KMS-11 (cell line): ENCODE measurements around the gene TPD52L2.
"Not testable (repeated sequence)": the region's sequence is repeated elsewhere in the genome, so short reads cannot be mapped to it uniquely, and the experiment has no call there.

Source experiments
- H2AFZ ChIP-seq: fragments of 200-600 bp; sonication (generic); 2 replicates; pipeline ENCODE4 v1.6.1; 2016; ENCODE audit warnings: antibody characterized with exemption, mixed run types, low read depth
- H3K27ac ChIP-seq: fragments of 200-600 bp; sonication (generic); 2 replicates; pipeline ENCODE4 v1.6.1; 2016; ENCODE audit warnings: mild to moderate bottlenecking, mixed run types
- H3K27me3 ChIP-seq: fragments of 200-600 bp; sonication (generic); 2 replicates; pipeline ENCODE4 v1.6.1; 2017; ENCODE audit warnings: mild to moderate bottlenecking, low read depth, mixed run types, moderate library complexity; ENCODE audit not compliant: insufficient read depth
- H3K36me3 ChIP-seq: fragments of 200-600 bp; sonication (generic); 2 replicates; pipeline ENCODE4 v1.6.1; 2017; ENCODE audit warnings: mild to moderate bottlenecking, mixed run types; ENCODE audit not compliant: insufficient read depth
- H3K4me1 ChIP-seq: fragments of 200-600 bp; sonication (generic); 2 replicates; pipeline ENCODE4 v1.6.1; 2016; ENCODE audit warnings: mild to moderate bottlenecking, low read depth, mixed run types; ENCODE audit not compliant: poor library complexity, severe bottlenecking
- H3K4me2 ChIP-seq: fragments of 200-600 bp; sonication (generic); 2 replicates; pipeline ENCODE4 v1.7.0; 2016; ENCODE audit warnings: mild to moderate bottlenecking, mixed run types
- H3K4me3 ChIP-seq: fragments of 200-600 bp; sonication (generic); IDR thresholded peaks from 2 replicates; pipeline ENCODE4 v1.6.1; 2017; ENCODE audit warnings: low read depth, low read length, mixed read lengths; ENCODE audit not compliant: insufficient read depth
- H3K79me2 ChIP-seq: fragments of 200-600 bp; sonication (generic); 2 replicates; pipeline ENCODE4 v1.6.1; 2016; ENCODE audit warnings: low read depth, mixed run types; ENCODE audit not compliant: insufficient read depth
- H3K9ac ChIP-seq: fragments of 200-600 bp; sonication (generic); 2 replicates; pipeline ENCODE4 v1.6.1; 2016; ENCODE audit warnings: mild to moderate bottlenecking, mixed run types
- H4K20me1 ChIP-seq: fragments of 200-600 bp; sonication (generic); 2 replicates; pipeline ENCODE4 v1.6.1; 2016; ENCODE audit warnings: mild to moderate bottlenecking, mixed run types; ENCODE audit not compliant: insufficient read depth
- CTCF ChIP-seq: fragments of 200-600 bp; sonication (generic); conservative IDR thresholded peaks from 2 replicates; pipeline ENCODE4 v1.6.1; 2017; ENCODE audit warnings: low read depth, mild to moderate bottlenecking, antibody characterized with exemption, low read length, moderate library complexity, mixed read lengths

The TPD52L2 gene

GRCh38 chr20:63876489-63877036, 11.5 kb downstream of the TPD52L2 start:
- Histone ChIP-seq H3K4me1 (no peaks in the 10 kb centered on the region), H3K27ac (no peak overlapping the region), H4K20me1 (no peaks in the 10 kb centered on the region)

GRCh38 chr20:63877755-63878470, 12.8 kb downstream of the TPD52L2 start:
- TF ChIP-seq CTCF = no peak
- Histone ChIP-seq H3K4me1 (no peaks in the 10 kb centered on the region), H3K27ac (no peak overlapping the region), H4K20me1 (no peaks in the 10 kb centered on the region), H3K36me3 (peaks cover 7% of the 10 kb centered on the region; the same call in 1 of the 2 replicates), H3K4me3 (no peak overlapping the region), H3K27me3 (no peaks in the 10 kb centered on the region), H3K79me2 (peaks cover 1% of the 10 kb centered on the region; the same call in 1 of the 2 replicates), H3K9ac (no peak overlapping the region), H2AFZ (no peak overlapping the region), H3K4me2 (no peak overlapping the region)

More at GRCh38 chr20:63876489-63877036, 11.5 kb downstream of the TPD52L2 start:
- Histone ChIP-seq H3K9ac (no peak overlapping the region), H3K79me2 (peaks cover 4% of the 10 kb centered on the region; the same call in 1 of the 2 replicates), H3K27me3 (no peaks in the 10 kb centered on the region), H3K4me3 (no peak overlapping the region), H3K36me3 (peaks cover 7% of the 10 kb centered on the region; the same call in 1 of the 2 replicates), H3K4me2 (no peak overlapping the region), H2AFZ (no peak overlapping the region)
- TF ChIP-seq CTCF = no peak

DNA sequence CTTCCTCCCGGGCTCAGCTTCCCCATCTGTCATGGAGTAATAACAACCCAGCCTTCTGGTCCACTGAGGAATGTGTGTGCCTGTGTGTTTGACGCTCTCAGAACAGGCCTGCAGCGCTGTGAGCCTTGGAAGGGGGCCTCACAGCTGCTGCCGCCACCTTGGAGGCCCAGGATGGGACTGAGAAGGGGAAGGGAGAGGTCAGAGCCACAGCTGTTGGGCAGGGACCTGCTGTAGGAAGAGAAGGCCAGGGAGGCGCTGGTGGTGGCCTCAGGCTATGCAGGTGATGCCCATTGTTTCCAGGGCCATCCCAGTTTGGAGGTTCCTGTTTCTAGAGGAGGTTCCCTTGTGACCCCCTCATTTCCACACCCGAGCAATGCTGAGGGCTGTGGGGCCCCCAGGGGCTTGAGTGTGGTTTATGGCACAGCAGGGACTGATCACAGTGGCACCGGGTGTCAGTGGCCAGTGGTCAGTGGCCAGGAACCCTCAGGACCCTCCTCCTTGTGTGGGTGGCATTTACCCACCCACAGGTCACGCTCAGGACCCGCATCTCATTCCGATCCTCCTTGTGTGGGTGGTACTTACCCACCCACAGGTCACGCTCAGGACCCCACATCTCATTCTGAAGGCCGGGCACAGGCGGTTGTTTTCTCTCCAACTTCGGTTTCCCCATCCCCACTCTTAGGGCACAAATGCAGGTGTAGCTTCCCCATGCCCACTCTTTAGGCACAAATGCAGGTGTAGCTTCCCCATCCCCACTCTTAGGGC, 14.0 kb downstream of the TPD52L2 start:
- Histone ChIP-seq H3K27me3 (no peaks in the 10 kb centered on the region), H3K4me3 (no peak overlapping the region), H3K27ac (no peak overlapping the region), H3K4me2 (no peak overlapping the region), H3K4me1 (no peaks in the 10 kb centered on the region), H3K79me2 (no peaks in the 10 kb centered on the region; the same call in 1 of the 2 replicates), H4K20me1 (no peaks in the 10 kb centered on the region), H2AFZ (no peak overlapping the region), H3K9ac (no peak overlapping the region), H3K36me3 (no peaks in the 10 kb centered on the region; the same call in 1 of the 2 replicates)
- TF ChIP-seq CTCF = no peak

- not testable (repeated sequence) for H3K4me1 ChIP-seq, H3K79me2 ChIP-seq, H3K9ac ChIP-seq, H4K20me1 ChIP-seq, H3K27me3 ChIP-seq, H3K27ac ChIP-seq, H2AFZ ChIP-seq, H3K4me3 ChIP-seq, H3K36me3 ChIP-seq, H3K4me2 ChIP-seq
These were observed 15.8 kb downstream of the TPD52L2 start for GRCh38 chr20:63880901-63881300.
